GM03348 (cell line): ENCODE measurements around the gene UST.
"Not testable (repeated sequence)": the region's sequence is repeated elsewhere in the genome, so short reads cannot be mapped to it uniquely, and the experiment has no call there.

ENCODE experiments used
- DNase-seq: peaks from one replicate; pipeline ENCODE4 v3.0.0; 2012; ENCODE audit warnings: low spot score

Gene UST

DNA sequence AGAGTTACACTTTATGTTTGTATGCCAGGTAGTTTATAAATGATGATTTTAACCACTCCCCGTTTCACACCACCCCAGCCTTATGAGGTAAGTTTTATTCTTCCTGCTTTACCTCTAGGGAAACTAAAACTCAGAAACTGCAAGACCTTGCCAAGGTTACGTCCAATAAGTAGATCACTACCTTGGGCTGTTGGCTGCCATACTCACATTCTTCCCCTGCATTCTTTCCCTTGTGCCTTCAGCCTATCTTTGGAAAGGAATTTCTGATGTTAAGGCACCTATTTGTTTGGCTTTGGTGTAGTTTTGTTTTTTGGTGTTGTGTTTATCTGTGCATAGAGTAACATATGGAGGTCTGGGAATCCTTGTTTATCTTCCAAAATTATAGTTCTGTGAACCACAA, 122.1 kb downstream of the UST start:
- DNase-seq = no peak

DNA sequence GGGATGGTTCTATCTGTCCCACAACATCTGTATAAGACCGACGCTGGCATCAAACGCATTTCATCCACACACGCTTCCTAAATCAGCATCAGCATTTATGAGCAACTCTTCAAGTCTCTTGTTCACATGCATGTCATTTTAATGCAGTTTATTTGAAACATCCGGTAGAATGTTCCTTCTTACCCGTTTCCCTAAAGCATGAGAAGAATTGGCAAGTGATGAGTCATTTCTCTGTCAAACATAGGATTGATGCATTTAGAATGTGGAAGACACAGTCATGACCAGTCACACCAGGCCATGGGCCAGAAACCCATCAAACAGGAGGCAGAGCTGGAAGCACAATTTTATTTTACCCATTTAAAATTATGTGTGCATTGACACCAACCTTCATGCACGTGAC, 122.8 kb downstream of the UST start:
- peak; percentile 79 for DNase-seq

DNA sequence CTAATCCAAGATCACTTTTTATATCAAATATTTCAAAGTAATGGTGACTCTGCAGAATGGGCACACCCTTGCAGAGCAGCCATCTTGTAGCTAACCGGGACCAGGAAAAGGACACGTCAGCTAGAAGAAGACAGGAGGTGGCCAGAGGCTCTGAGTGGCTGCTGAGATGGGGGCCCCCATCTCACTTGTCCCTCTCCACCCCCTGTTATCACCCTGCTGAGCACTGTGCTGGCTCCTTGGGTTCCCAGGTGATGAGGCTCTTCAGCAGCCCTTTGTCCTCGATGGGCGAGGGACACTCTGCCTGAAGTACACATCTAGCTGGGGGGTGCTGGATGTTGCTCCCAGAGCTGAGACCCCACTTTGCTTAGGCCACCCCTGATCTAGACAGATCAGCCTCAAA, 126.3 kb downstream of the UST start:
- DNase-seq = no peak

DNA sequence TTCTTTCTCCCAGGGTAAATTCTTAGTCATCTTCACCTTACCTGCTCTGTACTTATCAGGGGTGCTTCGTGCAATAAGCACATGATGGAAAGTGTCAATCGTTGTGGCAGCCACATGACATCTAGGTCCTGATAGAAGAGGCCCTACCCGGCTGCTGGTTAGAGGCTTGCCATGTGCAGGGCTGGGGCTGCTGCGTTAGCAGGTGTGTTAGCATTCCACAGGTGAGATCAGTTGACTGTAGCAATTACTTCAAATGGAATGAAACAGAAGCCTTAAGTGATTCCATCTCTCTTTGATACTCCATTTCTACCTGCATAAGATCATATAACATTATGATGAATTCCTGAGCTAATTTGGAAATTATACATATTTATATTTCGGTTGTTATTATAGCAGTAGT, 127.0 kb downstream of the UST start:
- no peak for DNase-seq

DNA sequence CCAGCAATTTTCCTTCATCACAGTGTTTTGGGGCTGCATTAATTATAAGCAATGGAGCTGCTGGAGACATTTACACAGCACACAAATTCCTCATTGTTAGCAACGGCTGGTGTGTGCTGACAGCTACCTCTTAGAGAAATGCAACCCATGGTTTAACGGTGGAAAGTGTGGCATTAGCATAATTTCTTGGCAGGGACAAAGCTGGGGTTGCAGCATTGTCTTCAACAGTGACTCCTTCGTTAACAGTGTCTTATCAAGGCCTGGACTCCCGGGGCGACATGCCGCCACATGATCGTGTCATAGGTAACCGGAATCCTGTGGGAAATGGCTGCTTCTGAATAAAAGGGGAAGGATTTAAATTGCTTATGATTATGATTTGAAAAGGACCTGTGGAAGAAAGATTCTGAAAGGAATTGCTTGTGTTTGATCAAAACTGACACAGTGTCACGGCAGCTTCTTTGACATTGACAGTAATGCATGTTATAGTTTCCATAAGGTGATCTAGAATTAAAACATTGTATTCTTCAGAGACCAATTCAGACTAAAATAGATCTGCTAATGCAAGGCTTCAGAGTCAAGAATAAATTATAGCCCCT, 128.0 kb downstream of the UST start:
- no peak for DNase-seq

DNA sequence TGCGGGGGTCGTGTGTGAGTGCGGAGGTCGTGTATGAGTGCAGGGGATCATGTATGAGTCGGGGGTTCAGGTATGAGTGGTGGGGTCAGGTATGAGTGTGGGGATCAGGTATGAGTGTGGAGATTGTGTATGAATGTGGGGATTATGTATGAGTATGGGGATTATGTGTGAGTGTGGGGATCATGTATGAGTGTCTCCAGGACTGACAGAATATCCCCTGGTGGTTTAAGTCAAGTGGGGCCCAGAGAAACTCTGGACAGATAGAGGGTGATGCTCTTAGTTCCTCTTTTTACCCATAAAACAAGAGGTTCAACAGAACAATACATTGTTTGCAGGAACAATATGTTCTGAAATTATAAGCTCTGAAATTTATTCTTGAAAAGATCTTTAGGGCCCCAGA, 131.9 kb downstream of the UST start:
- DNase-seq = no peak

DNA sequence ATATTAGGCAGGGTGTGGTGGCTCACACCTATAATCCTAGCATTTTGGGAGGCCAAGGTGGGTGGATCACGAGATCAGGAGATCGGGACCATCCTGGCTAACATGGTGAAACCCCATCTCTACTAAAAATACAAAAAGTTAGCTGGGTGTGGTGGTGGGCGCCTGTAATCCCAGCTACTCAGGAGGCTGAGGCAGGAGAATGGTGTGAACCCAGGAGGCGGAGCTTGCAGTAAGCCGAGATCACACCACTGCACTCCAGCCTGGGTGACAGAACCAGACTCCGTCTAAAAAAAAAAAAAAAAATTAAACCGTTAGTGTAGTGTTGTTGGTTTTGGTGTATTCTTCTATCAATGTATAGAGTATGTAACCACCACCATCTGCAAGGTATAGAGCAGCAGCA, 133.9 kb downstream of the UST start:
- DNase-seq = not testable (repeated sequence)

DNA sequence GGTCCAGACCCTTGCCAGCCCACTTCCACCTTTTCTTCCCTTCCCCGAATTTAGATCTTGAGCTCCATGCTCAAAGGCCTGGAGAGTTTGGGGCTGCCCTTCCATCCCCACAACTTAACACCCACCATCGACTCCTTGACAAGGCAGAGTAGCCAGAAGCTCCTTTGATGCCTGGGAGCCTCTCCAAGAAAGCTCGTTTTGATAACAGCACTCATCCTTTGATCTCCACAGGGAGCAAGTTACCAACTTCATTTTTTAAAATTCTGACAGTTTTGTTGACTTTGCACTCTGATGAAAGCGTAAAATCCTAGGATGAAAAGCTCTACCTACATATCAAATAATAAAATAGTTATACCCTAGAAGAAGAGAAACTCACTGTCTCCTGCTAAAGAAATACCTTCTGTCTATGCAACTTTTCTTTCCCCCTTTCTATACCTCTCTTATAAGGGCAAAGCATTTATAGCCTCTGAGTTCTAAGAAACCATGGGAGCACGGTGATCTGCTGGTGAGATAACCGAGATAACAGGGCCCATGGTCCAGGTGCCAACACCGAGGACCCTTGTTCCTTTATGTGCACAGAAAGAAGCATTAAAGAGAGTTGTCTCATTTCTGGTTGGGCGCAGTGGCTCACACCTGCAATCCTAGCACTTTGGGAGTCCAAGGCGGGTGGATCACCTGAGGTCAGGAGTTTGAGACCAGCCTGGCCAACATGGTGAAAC, 134.9 kb downstream of the UST start:
- DNase-seq = no peak

DNA sequence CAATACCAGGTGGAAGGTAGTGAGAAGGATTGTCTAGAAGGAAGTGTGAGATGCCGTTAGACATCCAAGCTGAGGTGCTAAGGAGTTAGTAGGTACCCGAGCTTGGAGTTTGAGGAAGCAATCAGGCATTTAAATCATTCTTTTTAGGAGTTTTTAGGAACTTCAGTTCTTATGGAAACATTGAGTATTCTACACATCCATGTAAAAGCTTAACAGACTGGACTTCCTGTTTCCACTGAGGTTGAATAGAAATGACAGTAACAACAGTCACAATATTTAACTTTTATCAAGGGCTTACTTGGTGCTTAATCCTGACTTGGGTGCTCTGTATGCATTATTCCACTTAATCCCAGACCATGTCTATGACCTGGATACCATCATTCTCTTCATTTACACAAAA, 136.4 kb downstream of the UST start:
- no peak for DNase-seq

DNA sequence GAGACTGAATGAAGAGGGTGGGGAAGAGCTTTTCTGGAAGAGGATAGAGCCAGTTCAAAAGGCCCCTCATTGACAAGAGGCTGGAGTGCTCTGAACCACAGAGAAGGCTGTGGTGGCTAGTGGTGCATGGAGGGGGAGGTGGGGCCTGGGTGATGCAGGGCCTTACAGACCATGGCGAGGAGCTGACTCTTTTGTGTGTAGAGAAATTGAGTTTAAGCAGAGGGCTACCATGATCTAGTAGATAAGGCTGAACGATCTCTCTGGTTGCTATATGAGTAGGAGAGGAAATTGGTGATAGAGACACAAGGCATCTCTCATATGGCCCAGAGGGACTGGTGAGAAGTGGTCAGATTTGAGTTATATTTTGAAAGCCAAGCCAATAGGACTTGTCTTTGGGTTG, 137.6 kb downstream of the UST start:
- no peak for DNase-seq

DNA sequence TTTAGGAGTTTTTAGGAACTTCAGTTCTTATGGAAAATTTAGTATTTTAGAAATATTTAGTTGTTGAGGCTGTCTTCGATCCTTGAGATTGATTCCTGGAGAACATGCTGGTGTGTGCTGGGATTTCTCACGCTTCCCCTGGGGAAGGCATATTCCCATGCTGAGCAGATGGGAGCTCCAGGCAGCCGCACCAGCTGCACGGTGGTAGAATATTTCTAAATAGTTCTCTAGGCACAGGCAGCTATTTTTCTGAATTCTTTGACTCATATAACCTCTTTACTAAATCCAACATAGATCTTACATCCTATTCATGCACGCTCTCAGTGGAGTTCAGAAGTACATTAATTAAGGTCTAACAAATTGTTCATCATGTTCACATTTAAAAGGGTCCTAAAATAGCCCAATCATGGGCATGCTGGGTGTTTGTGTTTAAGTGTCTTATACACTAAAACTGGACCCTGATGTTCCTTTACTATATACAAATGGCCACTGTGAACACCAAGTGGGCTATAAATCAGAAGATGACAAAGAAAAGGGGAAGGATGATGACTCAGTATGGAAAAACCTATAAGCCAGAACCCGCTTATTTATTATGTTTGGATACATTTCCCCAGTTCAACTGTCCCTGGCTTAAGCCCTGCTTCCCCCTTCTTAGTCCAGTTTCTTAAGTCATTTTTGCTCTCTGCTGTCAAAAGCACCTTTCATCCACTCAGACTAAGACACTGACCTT, 138.5 kb downstream of the UST start:
- DNase-seq = peak; percentile 53

DNA sequence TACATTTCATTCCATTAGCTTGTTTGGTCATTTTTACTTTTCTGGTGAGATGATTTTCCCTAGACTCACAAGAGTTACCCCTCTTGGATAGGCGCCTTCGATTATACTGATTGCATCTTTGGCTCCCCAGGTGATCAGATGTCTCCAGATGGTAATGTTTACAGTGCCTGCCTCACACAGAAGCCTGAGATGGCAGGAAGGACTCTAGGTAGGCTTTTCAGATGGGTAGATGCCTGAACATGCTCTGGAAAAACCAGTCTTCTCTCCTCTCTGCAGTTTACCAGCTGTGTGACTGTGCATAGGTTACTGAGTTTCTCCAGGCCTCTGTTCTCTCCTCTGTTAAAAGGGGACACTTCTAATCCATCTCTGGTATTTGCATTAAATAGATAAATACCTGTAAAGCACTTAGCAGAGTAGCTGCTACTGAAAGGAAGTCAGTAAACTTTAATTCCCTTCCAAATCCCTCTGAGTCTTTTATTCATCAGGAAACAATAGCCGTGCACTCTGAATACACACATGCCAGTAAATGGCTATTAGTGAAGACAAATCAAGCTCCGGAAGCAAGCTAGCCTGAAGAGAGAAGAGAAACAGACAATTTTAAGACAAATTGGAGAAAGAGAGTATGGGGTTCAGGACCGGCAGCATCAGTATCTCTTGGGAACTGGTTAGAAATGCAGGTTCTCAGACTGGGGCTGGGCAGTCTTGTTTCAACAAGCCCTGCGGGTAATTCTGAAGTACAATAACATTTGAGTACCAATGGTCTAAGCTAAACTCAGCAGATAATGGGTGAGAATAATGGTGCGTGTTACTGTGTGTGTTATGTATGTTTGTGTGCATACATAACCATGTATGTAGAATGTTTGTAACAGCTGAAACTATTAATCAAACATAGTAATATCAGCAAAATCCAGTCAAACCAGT, 139.4 kb downstream of the UST start:
- no peak for DNase-seq

DNA sequence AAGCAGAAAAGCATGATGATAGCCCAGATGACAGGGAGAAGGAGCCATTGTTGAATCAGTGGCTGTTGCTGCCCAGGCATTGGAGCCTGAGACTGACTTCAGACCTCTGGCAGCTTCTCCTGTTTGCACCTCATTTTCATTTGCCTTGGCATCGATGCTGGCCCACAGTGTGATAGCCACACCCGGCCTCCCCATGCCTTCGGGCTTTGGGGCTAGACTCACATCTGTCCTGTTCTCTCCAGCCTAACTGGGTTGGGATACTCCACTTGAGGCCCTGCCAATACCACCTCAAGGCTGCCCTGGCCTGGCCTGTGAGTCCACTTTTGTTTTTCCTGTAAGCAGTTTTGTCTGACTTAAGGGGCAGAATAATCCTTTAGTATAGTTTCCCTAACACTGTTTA, 140.4 kb downstream of the UST start:
- DNase-seq = no peak

DNA sequence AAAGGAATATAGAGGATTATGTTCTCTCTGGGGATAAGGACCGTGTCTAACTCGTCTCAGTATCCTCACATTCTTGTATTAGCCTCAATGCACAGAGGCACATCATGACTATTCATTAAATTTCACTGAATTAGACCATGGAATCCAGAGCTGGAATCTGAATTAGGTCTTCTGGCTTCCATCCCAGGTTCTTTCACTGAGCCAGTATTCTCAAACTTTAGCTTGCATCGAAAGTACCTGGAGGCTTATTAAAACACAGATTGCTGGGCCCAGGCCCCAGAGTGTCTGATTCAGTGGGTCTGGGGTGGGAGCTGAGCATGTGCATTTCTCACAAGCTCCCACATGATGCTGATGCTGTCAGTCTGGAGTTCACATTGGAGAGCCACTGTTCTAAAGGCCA, 142.0 kb downstream of the UST start:
- DNase-seq = no peak

DNA sequence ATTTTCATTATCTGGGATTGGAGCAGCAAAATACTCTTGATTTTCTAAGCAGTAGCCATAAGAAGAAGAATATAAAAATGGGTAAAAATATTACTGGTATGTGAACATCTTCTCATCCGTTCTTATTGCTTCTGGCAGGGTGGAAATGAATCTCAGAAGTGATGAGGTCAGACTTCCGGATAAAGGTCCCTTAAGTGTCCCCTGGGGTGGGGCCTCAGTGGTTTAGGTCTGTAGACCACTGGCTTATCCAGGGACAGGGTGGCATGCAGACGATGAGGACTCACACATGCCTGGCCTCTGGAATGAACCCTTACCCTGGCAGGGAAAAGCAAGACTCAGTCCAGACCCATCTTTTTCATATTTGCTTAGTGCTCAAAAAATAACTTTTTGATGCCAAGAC, 143.3 kb downstream of the UST start:
- DNase-seq = peak; percentile 50

DNA sequence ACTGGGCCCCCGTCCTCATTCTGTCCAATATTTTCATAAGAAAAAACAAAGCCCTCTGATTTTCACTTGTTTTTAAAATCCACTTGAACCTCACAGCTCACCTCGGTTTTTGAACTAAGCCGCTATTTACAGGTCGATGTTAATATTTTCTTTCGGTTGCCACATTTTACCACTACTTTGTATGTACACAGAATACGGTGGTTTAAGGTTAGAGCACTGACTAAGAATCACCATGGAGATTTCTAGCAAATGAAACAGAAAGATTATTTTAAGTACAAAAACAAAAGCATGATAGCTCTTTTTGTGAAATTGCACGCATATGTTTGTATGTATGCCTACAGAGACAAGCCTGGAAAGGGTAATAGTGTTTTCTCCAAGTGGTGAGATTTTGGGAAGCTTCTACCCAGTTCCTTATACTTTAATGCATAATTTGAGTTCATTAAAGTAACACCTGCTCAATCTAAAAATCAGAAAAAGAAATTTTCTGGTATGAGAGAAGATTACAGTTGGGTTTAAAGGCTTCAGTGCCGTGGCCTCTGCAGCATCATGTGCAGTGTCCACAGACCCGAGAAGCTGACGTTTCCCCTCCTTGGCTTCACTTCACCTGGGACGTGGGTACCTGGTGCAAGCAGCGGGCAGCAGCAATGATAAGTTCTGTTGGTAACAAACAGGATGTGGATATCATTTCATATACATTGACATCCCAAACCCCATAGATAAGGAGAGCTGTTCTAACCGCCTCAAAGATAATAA, 144.0 kb downstream of the UST start:
- DNase-seq = no peak

DNA sequence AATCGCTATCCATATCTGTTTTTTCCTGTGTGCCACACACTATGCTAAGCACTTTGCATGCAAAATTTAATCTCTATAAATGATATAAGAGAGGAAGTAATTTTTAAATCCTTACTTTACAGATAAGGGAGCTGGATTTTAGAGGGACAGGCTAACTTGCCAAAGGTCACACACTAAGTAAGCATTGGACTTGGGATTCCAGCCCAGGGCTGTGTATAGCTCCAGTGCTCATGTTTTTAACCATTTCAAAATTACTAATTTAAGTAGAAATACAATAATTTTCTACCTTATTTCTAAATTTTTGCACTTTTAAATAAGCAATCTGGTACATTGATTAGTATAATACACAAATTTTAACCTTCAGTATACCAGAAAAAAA, 144.6 kb downstream of the UST start:
- DNase-seq = no peak

DNA sequence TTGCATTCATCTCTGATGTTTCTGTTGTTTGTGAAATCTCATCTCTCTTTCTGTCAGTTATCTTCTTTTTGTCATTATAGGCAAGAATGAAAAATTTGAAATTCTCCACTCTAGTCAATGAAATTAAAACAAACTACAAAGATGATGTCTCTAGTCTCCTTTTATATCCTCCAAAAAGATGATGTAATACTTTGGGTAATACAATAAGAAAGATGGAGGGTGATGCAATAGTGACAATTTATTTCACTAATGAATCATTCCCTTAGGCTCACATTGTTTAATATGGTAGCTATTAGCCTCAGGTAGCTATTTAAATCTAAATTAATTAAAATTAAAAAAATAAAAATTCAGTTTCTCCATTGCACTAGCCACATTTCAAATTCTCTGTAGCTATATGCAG, 145.4 kb downstream of the UST start:
- DNase-seq = no peak

DNA sequence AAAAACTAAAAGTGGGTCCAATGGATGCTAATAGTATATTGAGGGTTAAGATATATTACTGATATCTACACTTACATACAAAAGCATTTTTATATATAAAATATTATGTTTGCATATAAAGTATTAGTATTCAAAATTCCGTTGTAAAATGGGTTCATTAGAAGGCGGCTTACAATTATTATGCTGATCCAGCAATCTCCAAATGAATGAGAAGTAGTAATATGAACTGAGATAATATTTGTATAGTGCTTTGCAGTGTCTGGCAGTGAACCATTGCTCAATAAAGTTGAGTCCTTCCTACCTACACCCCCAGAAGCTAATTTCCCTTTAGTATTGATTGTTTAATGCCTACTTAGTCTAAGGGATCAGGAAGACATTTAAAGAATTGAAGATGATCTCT, 146.2 kb downstream of the UST start:
- no peak for DNase-seq

DNA sequence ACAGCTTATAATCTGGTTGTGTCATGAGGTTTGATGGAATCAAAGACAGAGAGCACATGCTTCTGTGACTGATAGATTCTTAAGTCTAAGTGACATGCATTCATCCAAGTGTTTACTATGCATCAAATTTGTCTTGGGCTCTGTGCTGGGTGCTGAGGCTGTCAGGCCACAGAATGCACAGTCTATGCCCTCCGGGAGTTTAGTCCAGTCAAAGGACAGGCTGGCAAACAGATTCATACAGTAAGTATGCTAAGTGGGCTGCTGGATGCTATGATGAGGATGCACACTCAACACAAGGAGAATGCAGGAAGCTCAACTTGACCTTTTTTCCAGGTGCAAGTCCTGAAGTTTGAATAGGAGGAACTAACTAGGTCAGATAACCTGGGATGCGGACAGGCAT, 146.7 kb downstream of the UST start:
- no peak for DNase-seq

DNA sequence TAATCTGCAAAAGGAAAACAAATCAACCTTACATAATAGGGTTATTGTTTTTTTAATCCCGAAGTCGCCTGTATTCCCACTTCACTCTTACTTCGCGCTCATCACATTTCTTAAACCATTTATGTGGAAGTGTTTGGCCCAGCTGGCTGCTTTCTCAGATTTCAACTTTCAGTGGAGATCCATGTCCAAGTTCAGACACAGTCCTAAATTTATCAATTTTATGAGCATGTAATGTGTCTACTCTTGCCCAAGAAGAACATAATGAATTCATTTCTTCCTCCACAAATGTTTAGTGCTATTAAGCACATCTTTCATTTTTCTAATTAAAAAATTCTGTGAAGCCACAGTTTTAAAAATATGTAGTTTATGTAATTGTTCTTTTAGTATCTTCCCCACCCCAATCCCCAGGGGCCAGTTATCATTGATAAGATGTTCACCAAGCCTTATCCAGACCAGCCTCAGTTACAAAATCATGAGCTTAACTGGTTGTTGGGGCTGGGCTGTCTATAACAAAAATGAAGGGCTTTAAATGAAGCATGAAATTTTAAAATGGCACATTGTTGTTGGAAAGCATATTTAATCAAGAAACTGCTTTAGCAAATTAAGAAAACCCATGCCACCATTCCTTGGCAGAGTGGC, 151.7 kb downstream of the UST start:
- no peak for DNase-seq
